Measurements from ENCODE around the gene F5. TPM values are rescaled to one million over a fixed set of nuclear protein-coding genes. Genes with fewer than 3 reads are reported as not detected.

Gene F5
- total and polyA plus RNA-seq, 2 of the 13 experiments (the other 11 are each of a cell fraction or from before 2014, with no cell fraction given), result 38.3 to 64.0 TPM

- TF ChIP-seq ZNF280D (CRISPR knock-in tag; IDR thresholded peaks at IDR 0.05), result no peak
- peak; percentile 93 for TF ChIP-seq ARID5B (CRISPR knock-in tag; IDR thresholded peaks at IDR 0.05)
- TF ChIP-seq EP300 (IDR thresholded peaks at IDR 0.05; ENCODE audit: low read depth in 2 of 2, low read length in 2 of 2), result peak; percentile 78 to 81; a peak in 3 of 4 replicates
- peak; percentile 63; the same call in 1 of the 2 replicates for TF ChIP-seq EP300 (CRISPR knock-in tag; IDR thresholded peaks at IDR 0.05; ENCODE audit: borderline replicate concordance)
- peak; percentile 47; the same call in 1 of the 2 replicates for TF ChIP-seq GATAD1 (CRISPR knock-in tag; IDR thresholded peaks at IDR 0.05)
- TF ChIP-seq NFYB (CRISPR knock-in tag; IDR thresholded peaks at IDR 0.05), result no peak
- peak; percentile 23; the same call in 1 of the 2 replicates for TF ChIP-seq ZNF878 (CRISPR knock-in tag; IDR thresholded peaks at IDR 0.05)
- no peak for TF ChIP-seq ZNF773 (CRISPR knock-in tag; IDR thresholded peaks at IDR 0.05; ENCODE audit: borderline replicate concordance)
- 0 out of 2 replicates have a peak, but pooled peaks have one; percentile 15 for TF ChIP-seq IRF2 (CRISPR knock-in tag; IDR thresholded peaks at IDR 0.05)
- peak; percentile 81 for TF ChIP-seq ASH2L (IDR thresholded peaks at IDR 0.05; ENCODE audit: insufficient read length, low read depth, low read length)
- TF ChIP-seq GATAD2A (CRISPR knock-in tag; IDR thresholded peaks at IDR 0.05), result peak; percentile 86
- peak; percentile 42; the same call in 1 of the 2 replicates for TF ChIP-seq HNF4A (CRISPR knock-in tag; IDR thresholded peaks at IDR 0.05)
- TF ChIP-seq FOXJ3 (CRISPR knock-in tag; IDR thresholded peaks at IDR 0.05; ENCODE audit: borderline replicate concordance), result peak; percentile 76; the same call in 1 of the 2 replicates
- TF ChIP-seq MIER3 (CRISPR knock-in tag; IDR thresholded peaks at IDR 0.05; ENCODE audit: borderline replicate concordance), result peak; percentile 68; the same call in 1 of the 2 replicates
- 0 out of 2 replicates have a peak, but pooled peaks have one; percentile 24 for TF ChIP-seq CREM (IDR thresholded peaks at IDR 0.05)
- TF ChIP-seq CREM (CRISPR knock-in tag; IDR thresholded peaks at IDR 0.05), result no peak
- TF ChIP-seq CEBPG (CRISPR knock-in tag; IDR thresholded peaks at IDR 0.05), result peak; percentile 59
- no peak for TF ChIP-seq PHF5A (CRISPR knock-in tag; IDR thresholded peaks at IDR 0.05; ENCODE audit: low read depth, unreplicated experiment)
- TF ChIP-seq RFX1 (IDR thresholded peaks at IDR 0.05), result peak; percentile 64; the same call in 1 of the 2 replicates
- peak; percentile 75; the same call in 1 of the 2 replicates for TF ChIP-seq RCOR2 (CRISPR knock-in tag; IDR thresholded peaks at IDR 0.05)
- no peak; the same call in 1 of the 2 replicates for TF ChIP-seq NCOR1 (IDR thresholded peaks at IDR 0.05; ENCODE audit: borderline replicate concordance, low read length)
- peak; percentile 86 for TF ChIP-seq FOSL2 (CRISPR knock-in tag; IDR thresholded peaks at IDR 0.05)
- no peak for TF ChIP-seq ETV6 (CRISPR knock-in tag; conservative IDR thresholded peaks at IDR 0.05)
- TF ChIP-seq SAP130 (CRISPR knock-in tag; IDR thresholded peaks at IDR 0.05; ENCODE audit: low read depth), result peak; percentile 76
Observed at GRCh38 chr1:169572187-169572586, 14.1 kb downstream of the F5 start (continued).

Data from HepG2 (cell line).